Measurements from ENCODE around the gene FAM209A. TPM values are rescaled to one million over a fixed set of nuclear protein-coding genes. Genes with fewer than 3 reads are reported as not detected.
"Not testable (repeated sequence)": the region's sequence is repeated elsewhere in the genome, so short reads cannot be mapped to it uniquely, and the experiment has no call there.

The FAM209A gene
- total RNA-seq, 2 experiments from 2014 or later, result 6.4 to 7.1 TPM

DNA sequence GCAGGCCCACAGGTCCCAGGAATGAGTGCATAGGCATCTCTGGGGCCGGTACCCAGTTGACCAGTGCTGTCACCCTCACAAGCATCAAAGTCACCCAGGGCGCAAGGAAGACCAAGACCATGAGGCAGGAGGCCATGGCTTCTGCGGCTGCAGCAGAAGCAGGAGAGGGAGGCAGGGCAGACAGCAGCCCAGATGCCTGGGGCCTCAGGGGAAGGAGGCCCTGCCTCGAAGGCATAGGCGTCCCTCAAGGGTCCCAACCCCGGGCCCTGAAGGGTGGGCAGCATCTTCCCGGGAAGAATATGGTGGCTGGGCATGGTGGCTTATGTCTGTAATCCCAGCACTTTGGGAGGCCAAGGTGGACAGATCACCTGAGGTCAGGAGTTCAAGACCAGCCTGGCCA is 3.0 kb downstream of the FAM209A start:
- Histone ChIP-seq H3K4me1 (ENCODE audit: insufficient read depth, low read length) (peaks cover 11% of the 10 kb centered on the region), H3K27ac (ENCODE audit: low read depth in 1 of 2, low read length in 2 of 2) (no peak overlapping the region), H3K9me3 (ENCODE audit: control insufficient read depth in 1 of 2, insufficient read depth in 1 of 2, low read length in 2 of 2) (peaks cover 0 to 1% of the 10 kb centered on the region in 2 experiments), H3K27me3 (ENCODE audit: control insufficient read depth in 1 of 2, insufficient read depth in 2 of 2, low read length in 2 of 2) (no peaks in the 10 kb centered on the region), H3K36me3 (ENCODE audit: insufficient read depth, low read length) (no peaks in the 10 kb centered on the region), H3K4me3 (ENCODE audit: low read length) (no peak overlapping the region)
- CTCF ChIA-PET, result no interaction called here
- intact Hi-C loops (cut with DNase I, micrococcal nuclease), result no loop called here
- Mint-ChIP-seq H3K4me3 (no peak overlapping the region), H3K27me3 (no peaks in the 10 kb centered on the region), H3K9me3 (peaks cover 2% of the 10 kb centered on the region), H3K27ac (no peak overlapping the region), H3K4me1 (ENCODE audit: low read depth) (peaks cover 12% of the 10 kb centered on the region), H3K36me3 (ENCODE audit: low read depth) (peaks cover 9% of the 10 kb centered on the region)
- DNase-seq, result no peak
- no peak for ATAC-seq (ENCODE audit: poor library complexity)
- POLR2A ChIA-PET, result no interaction called here
- TF ChIP-seq, protein P1, sequence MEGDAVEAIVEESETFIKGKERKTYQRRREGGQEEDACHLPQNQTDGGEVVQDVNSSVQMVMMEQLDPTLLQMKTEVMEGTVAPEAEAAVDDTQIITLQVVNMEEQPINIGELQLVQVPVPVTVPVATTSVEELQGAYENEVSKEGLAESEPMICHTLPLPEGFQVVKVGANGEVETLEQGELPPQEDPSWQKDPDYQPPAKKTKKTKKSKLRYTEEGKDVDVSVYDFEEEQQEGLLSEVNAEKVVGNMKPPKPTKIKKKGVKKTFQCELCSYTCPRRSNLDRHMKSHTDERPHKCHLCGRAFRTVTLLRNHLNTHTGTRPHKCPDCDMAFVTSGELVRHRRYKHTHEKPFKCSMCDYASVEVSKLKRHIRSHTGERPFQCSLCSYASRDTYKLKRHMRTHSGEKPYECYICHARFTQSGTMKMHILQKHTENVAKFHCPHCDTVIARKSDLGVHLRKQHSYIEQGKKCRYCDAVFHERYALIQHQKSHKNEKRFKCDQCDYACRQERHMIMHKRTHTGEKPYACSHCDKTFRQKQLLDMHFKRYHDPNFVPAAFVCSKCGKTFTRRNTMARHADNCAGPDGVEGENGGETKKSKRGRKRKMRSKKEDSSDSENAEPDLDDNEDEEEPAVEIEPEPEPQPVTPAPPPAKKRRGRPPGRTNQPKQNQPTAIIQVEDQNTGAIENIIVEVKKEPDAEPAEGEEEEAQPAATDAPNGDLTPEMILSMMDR (IDR thresholded peaks at IDR 0.05), result no peak

DNA sequence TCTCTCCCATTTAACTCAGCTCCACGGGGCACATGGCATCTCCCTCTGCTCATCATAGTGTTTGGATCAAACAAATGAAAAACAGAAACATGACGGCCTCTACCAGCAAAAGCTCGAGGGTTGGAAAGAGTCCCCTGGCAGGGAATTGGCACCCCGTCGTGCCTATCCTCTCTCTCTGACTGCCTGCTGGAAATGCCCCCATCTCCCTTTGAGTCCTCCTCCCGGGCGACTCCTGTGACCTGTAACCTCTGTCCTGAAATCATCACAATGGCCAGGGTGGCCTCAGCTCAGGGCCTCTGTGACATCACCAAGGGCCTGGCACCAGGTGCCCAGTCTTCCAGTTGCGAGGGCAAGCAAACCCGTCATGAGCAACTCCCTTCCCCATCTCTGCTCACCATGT is 8.4 kb downstream of the FAM209A start, which contains the start of gene FAM209B:
TSS of gene FAM209B (plus strand) at position 301 of the 400 bp plus-strand sequence. CDS start at position 397, 96 bp downstream.
- ATAC-seq (ENCODE audit: poor library complexity); CTCF ChIA-PET; POLR2A ChIA-PET: not testable (repeated sequence)

DNA sequence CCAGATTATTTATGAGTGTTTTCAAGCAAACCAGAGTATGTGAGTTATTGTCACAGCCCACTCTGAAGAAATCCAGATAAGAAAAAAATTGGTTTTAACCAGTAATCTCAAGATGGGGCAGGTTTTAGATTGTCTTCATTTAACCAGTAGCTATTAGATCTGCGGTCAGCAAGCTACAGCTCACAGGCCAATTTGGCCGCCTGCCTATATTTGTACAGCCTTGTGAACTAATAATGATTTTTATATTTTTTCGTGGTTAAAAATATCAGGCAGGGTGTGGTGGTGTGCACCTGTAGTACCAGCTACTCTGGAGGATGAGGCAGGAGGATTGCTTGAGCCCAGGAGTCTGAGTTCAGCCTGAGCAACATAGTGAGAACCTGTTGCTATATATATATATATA is 13.5 kb downstream of the FAM209A start:
- intact Hi-C loops (cut with DNase I, micrococcal nuclease), result no loop called here
- H3K27ac ChIP-seq (ENCODE audit: low read depth in 1 of 2, low read length in 2 of 2), result no peak overlapping the region
- no peak overlapping the region for H3K4me3 ChIP-seq (ENCODE audit: low read length)
- TF ChIP-seq, protein P1 (IDR thresholded peaks at IDR 0.05), result no peak
- no peak for ATAC-seq (ENCODE audit: poor library complexity)
- Mint-ChIP-seq H3K27me3 (no peaks in the 10 kb centered on the region), H3K27ac (no peak overlapping the region), H3K4me3 (no peak overlapping the region), H3K9me3 (no peaks in the 10 kb centered on the region), H3K36me3 (ENCODE audit: low read depth) (no peaks in the 10 kb centered on the region), H3K4me1 (ENCODE audit: low read depth) (no peaks in the 10 kb centered on the region)
- no peaks in the 10 kb centered on the region for H3K27me3 ChIP-seq (ENCODE audit: control insufficient read depth in 1 of 2, insufficient read depth in 2 of 2, low read length in 2 of 2)
- ChIA-PET POLR2A (no interaction called here), CTCF (no interaction called here)
- no peak for DNase-seq
- no peaks in the 10 kb centered on the region for H3K4me1 ChIP-seq (ENCODE audit: insufficient read depth, low read length)
- no peaks in the 10 kb centered on the region for H3K9me3 ChIP-seq (ENCODE audit: control insufficient read depth in 1 of 2, insufficient read depth in 1 of 2, low read length in 2 of 2)
- H3K36me3 ChIP-seq (ENCODE audit: insufficient read depth, low read length), result no peaks in the 10 kb centered on the region

More for the DNA sequence above, 8.4 kb downstream of the FAM209A start, which contains the start of gene FAM209B:
- H3K4me1 ChIP-seq (ENCODE audit: insufficient read depth, low read length); H3K27me3 Mint-ChIP-seq; H3K27me3 ChIP-seq (ENCODE audit: control insufficient read depth in 1 of 2, insufficient read depth in 2 of 2, low read length in 2 of 2); H3K9me3 Mint-ChIP-seq; H3K36me3 Mint-ChIP-seq (ENCODE audit: low read depth); H3K27ac Mint-ChIP-seq; H3K4me3 ChIP-seq (ENCODE audit: low read length); intact Hi-C loops (cut with DNase I, micrococcal nuclease); H3K9me3 ChIP-seq (ENCODE audit: control insufficient read depth in 1 of 2, insufficient read depth in 1 of 2, low read length in 2 of 2); H3K4me1 Mint-ChIP-seq (ENCODE audit: low read depth); H3K27ac ChIP-seq (ENCODE audit: low read depth in 1 of 2, low read length in 2 of 2); DNase-seq; H3K4me3 Mint-ChIP-seq; H3K36me3 ChIP-seq (ENCODE audit: insufficient read depth, low read length): not testable (repeated sequence)

DNA sequence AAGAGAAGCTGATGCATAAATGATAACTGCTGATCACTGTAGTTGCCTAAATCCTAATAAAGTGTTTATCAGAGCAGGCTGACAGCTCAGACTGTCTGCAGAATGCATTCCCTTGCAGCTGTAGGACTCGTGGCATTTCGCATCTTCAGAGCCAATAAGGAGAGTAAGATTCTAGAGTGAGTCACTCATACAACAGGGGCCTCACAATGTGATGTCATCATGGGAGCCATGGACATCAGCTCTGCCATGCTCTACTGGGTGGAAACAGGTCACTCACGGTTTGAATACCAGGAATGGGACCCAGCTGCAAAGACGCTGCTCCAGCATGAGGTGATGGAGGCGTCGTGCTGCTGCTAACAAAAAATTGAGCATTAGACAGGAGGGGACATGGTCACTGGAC is 15.9 kb downstream of the FAM209A start:
- Histone ChIP-seq H3K9me3 (ENCODE audit: control insufficient read depth in 1 of 2, insufficient read depth in 1 of 2, low read length in 2 of 2) (no peaks in the 10 kb centered on the region), H3K36me3 (ENCODE audit: insufficient read depth, low read length) (no peaks in the 10 kb centered on the region), H3K27ac (ENCODE audit: low read depth in 1 of 2, low read length in 2 of 2) (no peak overlapping the region), H3K27me3 (ENCODE audit: control insufficient read depth in 1 of 2, insufficient read depth in 2 of 2, low read length in 2 of 2) (no peaks in the 10 kb centered on the region), H3K4me1 (ENCODE audit: insufficient read depth, low read length) (no peaks in the 10 kb centered on the region), H3K4me3 (ENCODE audit: low read length) (no peak overlapping the region)
- no peaks in the 10 kb centered on the region for H3K36me3 Mint-ChIP-seq (ENCODE audit: low read depth)
- H3K4me1 Mint-ChIP-seq (ENCODE audit: low read depth), result no peaks in the 10 kb centered on the region
- H3K4me3 Mint-ChIP-seq, result no peak overlapping the region
- POLR2A ChIA-PET, result no interaction called here
- ATAC-seq (ENCODE audit: poor library complexity), result no peak
- H3K9me3 Mint-ChIP-seq, result no peaks in the 10 kb centered on the region
- TF ChIP-seq, protein P1 (IDR thresholded peaks at IDR 0.05), result no peak
- CTCF ChIA-PET, result no interaction called here
- H3K27ac Mint-ChIP-seq, result no peak overlapping the region
- DNase-seq, result no peak
- H3K27me3 Mint-ChIP-seq, result no peaks in the 10 kb centered on the region
- intact Hi-C loops (cut with DNase I, micrococcal nuclease), result no loop called here
